GM18870 (cell line): ENCODE data around the gene PDPN.

Source experiments
- ATAC-seq: cut with Tn5 transposase; IDR thresholded peaks from one replicate; pipeline ENCODE4 v1.9.1; 2021; ENCODE audit warnings: moderate library complexity; ENCODE audit not compliant: unreplicated experiment

The PDPN gene

GRCh38 chr1:13616234-13616633, 32.6 kb downstream of the PDPN start:
- ATAC-seq: no peak

GRCh38 chr1:13617108-13617507, 33.5 kb downstream of the PDPN start:
- no peak for ATAC-seq

- no peak for ATAC-seq
These were observed 34.1 kb downstream of the PDPN start for GRCh38 chr1:13617773-13618172.

GRCh38 chr1:13618483-13618882, 34.9 kb downstream of the PDPN start:
- no peak for ATAC-seq

GRCh38 chr1:13619909-13620308, 36.3 kb downstream of the PDPN start:
- ATAC-seq: no peak

GRCh38 chr1:13620825-13621224, 37.2 kb downstream of the PDPN start:
- ATAC-seq: no peak

- ATAC-seq: no peak
These were observed 38.8 kb downstream of the PDPN start for GRCh38 chr1:13622446-13622845.

- no peak for ATAC-seq
These were observed 39.5 kb downstream of the PDPN start for GRCh38 chr1:13623021-13623637.

- no peak for ATAC-seq
These were observed 40.9 kb downstream of the PDPN start for GRCh38 chr1:13624526-13624925.

- ATAC-seq: no peak
These were observed 43.5 kb downstream of the PDPN start for GRCh38 chr1:13627127-13627526.

- no peak for ATAC-seq
These were observed 44.6 kb downstream of the PDPN start for GRCh38 chr1:13628218-13628617.

- no peak for ATAC-seq
These were observed 45.1 kb downstream of the PDPN start for GRCh38 chr1:13628711-13629110.

GRCh38 chr1:13642306-13643004, 58.8 kb downstream of the PDPN start:
- ATAC-seq: no peak

GRCh38 chr1:13643017-13643416, 59.4 kb downstream of the PDPN start:
- no peak for ATAC-seq

- no peak for ATAC-seq
These were observed 62.9 kb downstream of the PDPN start for GRCh38 chr1:13646521-13646920.

GRCh38 chr1:13651279-13651678, 67.6 kb downstream of the PDPN start:
- no peak for ATAC-seq

GRCh38 chr1:13652238-13652637, 68.6 kb downstream of the PDPN start:
- no peak for ATAC-seq

GRCh38 chr1:13661539-13661938, 77.9 kb downstream of the PDPN start:
- ATAC-seq: no peak

GRCh38 chr1:13662493-13662892, 78.9 kb downstream of the PDPN start:
- ATAC-seq: no peak

- ATAC-seq: no peak
These were observed 80.3 kb downstream of the PDPN start for GRCh38 chr1:13663969-13664368.

GRCh38 chr1:13664451-13664850, 80.8 kb downstream of the PDPN start:
- ATAC-seq: no peak

- no peak for ATAC-seq
These were observed 82.7 kb downstream of the PDPN start for GRCh38 chr1:13666317-13666716.
